Stimulated activated CD4-positive, alpha-beta T cell treated with anti-CD3 and anti-CD28 coated beads, Interleukin-1b, Interleukin-23, amount 100 ng/mL, for 24 hours (primary cell): Measurements from ENCODE around the gene GMPPB.

Experiments
- DNase-seq, 4 experiments: peaks; one replicate each; pipeline ENCODE4 v3.0.0-alpha.2; 2020; ENCODE audit warnings: low read depth in 4 of 4, low spot score in 1 of 4

GMPPB gene

DNA sequence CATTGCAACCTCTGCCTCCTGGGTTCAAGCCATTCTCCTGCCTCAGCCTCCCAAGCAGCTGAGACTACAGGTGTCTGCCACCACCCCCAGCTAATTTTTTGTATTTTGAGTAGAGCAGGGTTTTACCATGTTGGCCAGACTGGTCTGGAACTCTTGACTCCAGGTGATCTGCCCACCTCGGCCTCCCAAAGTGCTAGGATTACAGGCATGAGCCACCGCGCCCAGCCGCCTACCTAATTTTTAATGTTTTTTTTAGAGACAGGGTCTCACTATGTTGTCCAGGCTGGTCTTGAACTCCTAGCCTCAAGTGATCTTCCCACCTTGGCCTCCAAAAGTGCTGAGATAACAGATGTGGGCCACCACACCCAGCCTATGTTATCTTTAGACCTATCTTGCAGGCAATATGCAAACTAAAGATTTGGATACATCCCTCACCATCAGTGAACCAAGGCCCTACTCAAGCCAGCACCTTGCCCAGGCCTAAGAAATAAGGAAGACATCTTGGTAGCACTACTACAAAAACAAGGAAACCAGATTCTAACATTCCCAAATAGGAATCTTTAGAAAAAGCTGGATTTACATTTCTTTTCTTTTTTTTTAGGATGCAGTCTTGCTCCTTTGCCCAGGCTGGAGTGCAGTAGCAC is 6.3 kb upstream of the GMPPB start:
- no peak for DNase-seq

DNA sequence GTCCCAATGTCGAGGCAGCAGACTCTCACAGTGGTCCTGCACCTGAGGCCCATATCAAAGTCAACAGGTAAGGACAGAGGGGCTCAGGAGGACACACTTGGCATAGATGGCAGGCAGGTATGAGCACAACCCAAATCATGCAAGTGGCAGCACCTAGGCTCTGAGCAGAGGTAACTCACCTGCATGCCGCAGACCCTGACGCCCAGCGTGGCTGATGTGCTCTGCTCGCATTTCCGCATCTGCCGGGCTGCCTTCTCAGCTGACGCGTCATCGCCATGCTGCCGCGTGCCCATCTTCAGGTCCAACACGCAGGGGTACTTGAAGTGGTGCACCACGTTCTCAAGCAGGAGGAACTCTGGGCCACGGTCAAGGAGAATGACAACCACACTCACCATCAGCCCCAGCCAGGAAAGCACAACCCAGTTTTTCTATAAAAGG is 4.2 kb upstream of the GMPPB start:
- DNase-seq: no peak

- no peak for DNase-seq
Observed at GRCh38 chr3:49727154-49727923, 3.6 kb upstream of the GMPPB start.

GRCh38 chr3:49725906-49726681 is 2.3 kb upstream of the GMPPB start:
- no peak for DNase-seq

- no peak for DNase-seq
Observed at GRCh38 chr3:49724586-49724985, 835 bp upstream of the GMPPB start.

DNA sequence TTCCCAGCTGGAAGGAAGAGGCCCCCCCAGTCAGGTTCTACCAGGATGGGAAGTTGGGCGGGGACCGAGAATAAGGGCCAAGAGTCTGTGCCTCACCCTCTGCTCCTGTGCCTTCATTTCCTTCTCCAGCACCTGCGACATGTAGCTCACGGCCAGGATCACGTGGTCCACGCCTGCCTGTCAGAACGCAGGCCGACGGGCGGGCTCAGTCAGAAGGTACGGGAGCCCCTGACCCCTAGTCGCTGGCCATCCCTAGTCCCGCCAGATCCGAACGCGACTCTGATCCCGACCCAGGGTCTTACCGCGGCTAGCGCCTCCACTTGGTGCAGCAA is 489 bp downstream of the GMPPB start:
- peak in 3 of 4 experiments; percentile 26 to 52 (median 52) for DNase-seq

GRCh38 chr3:49722896-49723295 is 855 bp downstream of the GMPPB start:
- no peak for DNase-seq

DNA sequence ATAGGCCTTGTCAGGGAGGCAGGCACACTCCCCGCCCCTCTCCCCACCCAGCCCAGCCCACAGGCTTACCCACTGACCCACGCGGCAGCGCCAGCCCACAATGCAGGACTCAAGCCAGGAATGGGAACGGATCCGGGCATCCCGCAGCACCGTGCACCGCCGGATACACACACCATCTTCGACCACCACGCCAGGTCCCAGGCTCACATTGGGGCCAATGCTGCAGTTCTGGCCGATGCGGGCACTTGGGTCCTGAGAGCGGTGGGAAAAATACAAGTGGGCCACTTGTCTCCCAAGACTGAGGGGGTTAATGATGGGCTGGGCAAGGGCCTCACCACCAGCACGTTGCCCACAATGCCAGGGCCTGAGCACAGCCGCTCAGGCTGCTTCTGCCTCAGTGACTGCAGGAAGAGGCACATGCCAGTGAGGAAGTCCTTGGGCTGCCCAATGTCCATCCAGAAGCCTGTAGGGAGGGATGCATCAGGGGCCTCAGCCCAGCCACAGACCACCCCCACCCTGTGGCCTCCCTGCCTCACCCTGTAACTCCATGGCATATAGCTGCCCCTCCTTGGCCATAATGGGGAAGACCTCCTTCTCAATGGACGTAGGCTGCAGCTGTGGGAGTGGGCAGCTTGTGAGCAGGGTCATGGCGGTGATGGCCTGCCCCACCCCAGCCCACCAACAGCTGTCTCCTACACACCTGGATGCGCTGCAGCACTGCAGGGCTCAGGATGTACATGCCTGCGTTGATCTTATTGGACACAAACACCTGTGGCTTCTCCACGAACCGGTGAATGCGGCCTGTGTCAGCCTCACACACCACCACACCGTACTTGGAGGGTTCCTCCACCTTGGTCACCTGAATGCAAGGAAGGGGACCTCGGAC is 1.6 kb downstream of the GMPPB start:
- no peak for DNase-seq

DNA sequence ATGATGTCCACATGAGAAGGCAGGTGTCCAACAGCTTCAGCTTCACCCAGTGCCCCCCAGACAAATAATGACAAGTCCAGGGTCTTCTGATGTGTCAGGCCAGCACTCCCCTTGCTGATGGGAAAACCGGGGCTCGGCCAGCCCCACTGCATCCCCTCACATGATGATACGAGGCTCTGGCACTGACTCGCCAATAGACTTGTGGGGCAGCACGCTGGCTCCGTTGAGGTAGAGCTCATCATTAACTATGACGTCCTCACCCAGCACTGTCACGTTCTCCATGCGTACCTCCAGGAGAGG is 2.2 kb downstream of the GMPPB start:
- no peak for DNase-seq

- DNase-seq: no peak
Observed at GRCh38 chr3:49720855-49721595, 2.7 kb downstream of the GMPPB start.

GRCh38 chr3:49719214-49719884 is 4.4 kb downstream of the GMPPB start, which contains the start of gene AMIGO3:
Gene AMIGO3, minus strand, starts transcription at chr3:49719684. Its CDS starts 219 bp downstream, at chr3:49719465.
- peak; percentile 72 to 94 (median 85) for DNase-seq

DNA sequence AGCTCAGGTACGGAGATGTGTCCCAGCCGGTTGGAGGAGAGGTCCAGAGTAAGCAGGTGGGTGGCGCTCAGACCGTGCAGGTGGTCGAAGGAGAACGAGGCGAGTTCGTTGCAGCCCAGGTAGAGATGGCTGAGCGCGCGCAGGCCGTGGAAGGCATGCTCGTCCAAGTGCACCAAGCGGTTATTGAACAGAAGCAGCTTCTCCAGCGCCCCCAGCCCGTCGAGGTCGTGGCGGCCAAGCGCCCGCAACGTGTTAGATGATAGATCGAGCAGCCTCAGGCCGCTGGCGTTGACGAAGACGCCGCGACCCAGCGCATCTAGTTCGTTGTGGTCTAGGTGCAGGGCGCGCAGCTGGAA is 4.9 kb downstream of the GMPPB start:
- DNase-seq: no peak

GRCh38 chr3:49717959-49718857 is 5.5 kb downstream of the GMPPB start:
- DNase-seq: no peak

DNA sequence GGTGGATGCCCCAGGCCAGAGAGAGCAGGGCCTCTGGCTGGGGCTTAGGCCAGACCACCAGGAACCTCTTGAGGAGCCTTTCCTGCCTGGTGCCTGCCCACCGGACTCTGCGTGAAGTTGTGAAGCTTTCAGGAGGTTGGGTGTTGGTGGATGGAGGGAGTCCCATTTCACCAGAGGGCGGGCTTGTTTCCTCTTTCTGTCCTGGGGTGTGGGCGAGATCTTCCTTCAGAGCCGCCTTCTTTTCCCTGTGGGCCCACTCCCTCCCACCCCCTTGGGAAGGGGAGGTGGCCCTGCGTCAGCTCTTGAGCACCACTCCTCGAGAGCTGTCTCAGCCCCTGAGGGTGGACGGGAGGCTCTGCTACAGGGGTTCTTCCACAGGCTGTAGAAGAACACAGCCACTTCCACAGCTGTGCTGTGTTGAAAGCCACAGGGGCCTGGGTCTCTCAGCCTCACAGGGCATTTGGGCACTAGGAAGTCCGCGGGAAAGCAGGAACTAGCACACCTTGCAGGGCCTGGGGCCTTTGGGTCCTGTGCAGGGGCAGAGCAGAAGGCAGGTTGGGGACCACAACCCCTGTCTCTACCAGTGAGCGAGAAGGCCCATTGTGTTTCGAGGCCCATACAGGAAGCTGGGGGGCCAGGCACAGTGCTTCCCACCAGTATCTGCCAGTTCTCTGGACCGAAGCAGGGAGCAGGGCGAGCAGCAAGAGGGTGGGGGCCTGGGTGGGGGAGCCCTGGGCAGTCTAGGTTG is 6.4 kb downstream of the GMPPB start:
- no peak for DNase-seq

DNA sequence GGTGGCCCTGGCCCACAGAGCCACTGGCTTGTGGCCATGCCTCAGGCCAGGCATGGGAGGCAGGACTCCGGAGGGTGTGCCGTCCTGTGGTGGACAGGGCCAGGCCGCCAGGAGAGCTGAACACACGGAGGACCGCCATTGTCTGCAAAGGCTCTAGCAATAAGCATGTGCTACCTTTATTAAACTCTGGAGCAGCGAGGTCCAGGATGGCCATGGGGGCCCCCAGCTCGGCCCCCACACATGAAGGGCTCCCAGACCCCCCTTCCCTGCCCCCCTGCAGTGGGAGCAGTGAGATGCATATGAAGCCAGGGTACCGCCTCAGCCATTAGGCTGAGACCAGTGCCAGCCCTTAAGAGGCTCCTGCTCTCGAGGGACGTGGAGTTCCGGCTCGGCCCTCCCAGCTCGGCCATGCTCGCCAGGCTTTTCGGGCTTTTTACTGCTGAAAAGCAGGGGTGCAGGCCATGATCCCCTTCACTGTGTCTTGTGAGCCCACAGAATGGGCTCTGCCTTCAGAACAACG is 7.0 kb downstream of the GMPPB start:
- no peak for DNase-seq

- DNase-seq: no peak
Observed at GRCh38 chr3:49716169-49716568, 7.6 kb downstream of the GMPPB start.

GRCh38 chr3:49715611-49716121 is 8.1 kb downstream of the GMPPB start:
- no peak for DNase-seq
